Measurements from ENCODE around the gene LRIG2.

LRIG2 gene

GRCh38 chr1:113091988-113092594, 19.1 kb downstream of the LRIG2 start:
- H3K36me3 ChIP-seq (ENCODE audit: insufficient read depth, low read length) = peaks cover 40% of the 10 kb centered on the region
- no peaks in the 10 kb centered on the region for H3K9me3 ChIP-seq (ENCODE audit: insufficient read depth, low read length, severe bottlenecking)
- DNase-seq (no peak), ATAC-seq (ENCODE audit: insufficient read depth, low read depth) (no peak)
- TF ChIP-seq EZH2 (IDR thresholded peaks at IDR 0.05; ENCODE audit: borderline replicate concordance, low read depth, low read length, severe bottlenecking) = no peak
- TF ChIP-seq CTCF (IDR thresholded peaks at IDR 0.05; ENCODE audit: borderline replicate concordance, extremely low read depth, low read length, poor library complexity, severe bottlenecking) = no peak
- no peak overlapping the region for H3K4me3 ChIP-seq (ENCODE audit: low read depth in 1 of 2, low read length in 2 of 2)
- H3K27me3 ChIP-seq (ENCODE audit: insufficient read depth, low read length, poor library complexity) = no peaks in the 10 kb centered on the region
- H2AFZ ChIP-seq (ENCODE audit: low read depth, low read length) = no peak overlapping the region
- peaks cover 4% of the 10 kb centered on the region; the same call in 1 of the 2 replicates for H4K20me1 ChIP-seq (ENCODE audit: insufficient read depth, low read length)
- peaks cover 27% of the 10 kb centered on the region for H3K79me2 ChIP-seq (ENCODE audit: insufficient read depth, low read length)
- no peak overlapping the region for H3K4me2 ChIP-seq (ENCODE audit: insufficient read depth, low read length)
- H3K9ac ChIP-seq (ENCODE audit: low read depth, low read length) = no peak overlapping the region
- H3K4me1 ChIP-seq (ENCODE audit: insufficient read depth, low read length) = no peaks in the 10 kb centered on the region
- H3K27ac ChIP-seq (ENCODE audit: low read length) = no peak overlapping the region

GRCh38 chr1:113094506-113094905, 21.5 kb downstream of the LRIG2 start:
- no peak overlapping the region for H2AFZ ChIP-seq (ENCODE audit: low read depth, low read length)
- no peaks in the 10 kb centered on the region for H3K4me1 ChIP-seq (ENCODE audit: insufficient read depth, low read length)
- H3K27ac ChIP-seq (ENCODE audit: low read length) = no peak overlapping the region
- peaks cover 64% of the 10 kb centered on the region for H3K36me3 ChIP-seq (ENCODE audit: insufficient read depth, low read length)
- no peaks in the 10 kb centered on the region for H3K9me3 ChIP-seq (ENCODE audit: insufficient read depth, low read length, severe bottlenecking)
- H3K9ac ChIP-seq (ENCODE audit: low read depth, low read length) = no peak overlapping the region
- peaks cover 8% of the 10 kb centered on the region for H3K79me2 ChIP-seq (ENCODE audit: insufficient read depth, low read length)
- H3K27me3 ChIP-seq (ENCODE audit: insufficient read depth, low read length, poor library complexity) = no peaks in the 10 kb centered on the region
- no peak for DNase-seq
- TF ChIP-seq CTCF (IDR thresholded peaks at IDR 0.05; ENCODE audit: borderline replicate concordance, extremely low read depth, low read length, poor library complexity, severe bottlenecking) (no peak), EZH2 (IDR thresholded peaks at IDR 0.05; ENCODE audit: borderline replicate concordance, low read depth, low read length, severe bottlenecking) (no peak)
- no peak overlapping the region for H3K4me2 ChIP-seq (ENCODE audit: insufficient read depth, low read length)
- no peak for ATAC-seq (ENCODE audit: insufficient read depth, low read depth)
- H3K4me3 ChIP-seq (ENCODE audit: low read depth in 1 of 2, low read length in 2 of 2) = no peak overlapping the region
- no peaks in the 10 kb centered on the region for H4K20me1 ChIP-seq (ENCODE audit: insufficient read depth, low read length)

GRCh38 chr1:113095790-113096455, 22.9 kb downstream of the LRIG2 start:
- no peak for TF ChIP-seq CTCF (IDR thresholded peaks at IDR 0.05; ENCODE audit: borderline replicate concordance, extremely low read depth, low read length, poor library complexity, severe bottlenecking)
- TF ChIP-seq EZH2 (IDR thresholded peaks at IDR 0.05; ENCODE audit: borderline replicate concordance, low read depth, low read length, severe bottlenecking) = no peak
- no peaks in the 10 kb centered on the region for H3K4me1 ChIP-seq (ENCODE audit: insufficient read depth, low read length)
- H4K20me1 ChIP-seq (ENCODE audit: insufficient read depth, low read length) = no peaks in the 10 kb centered on the region
- no peaks in the 10 kb centered on the region for H3K27me3 ChIP-seq (ENCODE audit: insufficient read depth, low read length, poor library complexity)
- DNase-seq (no peak), ATAC-seq (ENCODE audit: insufficient read depth, low read depth) (no peak)
- no peak overlapping the region for H3K4me3 ChIP-seq (ENCODE audit: low read depth in 1 of 2, low read length in 2 of 2)
- H3K9ac ChIP-seq (ENCODE audit: low read depth, low read length) = no peak overlapping the region
- H3K4me2 ChIP-seq (ENCODE audit: insufficient read depth, low read length) = no peak overlapping the region
- no peak overlapping the region for H3K27ac ChIP-seq (ENCODE audit: low read length)
- H3K79me2 ChIP-seq (ENCODE audit: insufficient read depth, low read length) = peaks cover 2% of the 10 kb centered on the region
- peaks cover 77% of the 10 kb centered on the region for H3K36me3 ChIP-seq (ENCODE audit: insufficient read depth, low read length)
- no peak overlapping the region for H2AFZ ChIP-seq (ENCODE audit: low read depth, low read length)
- H3K9me3 ChIP-seq (ENCODE audit: insufficient read depth, low read length, severe bottlenecking) = no peaks in the 10 kb centered on the region

Measured in DND-41 (cell line).